Body of pancreas (tissue), 4 donors: ENCODE measurements around the gene IL25.

Experiments used
- POLR2A ChIP-seq, 3 donors: fragments of 450-650 bp; IDR thresholded peaks; one replicate each; pipeline ENCODE4 v1.6.1; 2016; ENCODE audit warnings: antibody characterized with exemption in 3 of 3, mild to moderate bottlenecking in 2 of 3
- TF ChIP-seq, protein P1 (sequence below), 7 experiments: fragments of 450-650 bp in 4 of 7; fragments of 200-600 bp in 3 of 7; sonication (generic) in 3 of 7; IDR thresholded peaks; one replicate each; pipeline ENCODE4 v1.5.1; 2016 to 2019; ENCODE audit warnings: antibody characterized with exemption in 7 of 7

DNA sequence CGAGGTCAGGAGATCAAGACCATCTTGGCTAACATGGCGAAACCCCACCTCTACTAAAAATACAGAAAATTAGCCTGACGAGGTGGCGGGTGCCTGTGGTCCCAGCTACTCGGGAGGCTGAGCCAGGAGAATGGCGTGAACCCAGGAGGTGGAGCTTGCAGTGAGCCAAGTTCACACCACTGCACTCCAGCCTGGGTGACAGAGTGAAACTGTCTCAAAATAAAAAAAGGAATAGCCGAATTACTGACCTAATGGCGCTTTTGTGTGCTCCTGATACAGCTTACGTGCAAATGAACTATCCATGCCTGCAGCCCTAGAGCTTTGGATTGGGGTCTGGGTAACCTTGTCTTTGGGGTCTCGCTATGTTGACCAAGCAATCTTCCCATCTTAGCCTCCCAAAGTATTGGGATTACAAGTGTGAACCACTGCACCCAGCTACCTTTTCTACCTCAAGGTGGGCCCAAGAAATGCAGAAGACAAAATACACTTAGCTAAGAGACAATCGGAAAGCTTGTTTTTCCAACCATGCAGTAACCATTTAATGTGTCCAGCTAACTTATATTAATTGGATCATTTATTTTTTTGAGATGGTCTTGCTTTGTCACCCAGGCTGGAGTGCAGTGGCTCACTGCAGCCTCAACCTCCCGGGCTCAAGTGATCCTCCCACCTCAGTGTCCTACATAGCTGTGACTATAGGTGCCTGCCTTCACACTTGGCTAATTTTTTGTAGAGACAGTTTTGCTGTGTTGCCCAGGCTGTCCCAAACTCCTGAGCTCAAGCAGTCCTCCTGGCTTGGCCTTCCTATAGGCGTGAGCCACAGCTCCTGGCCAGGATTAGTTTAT lies 45.9 kb upstream of the IL25 start:
- TF ChIP-seq POLR2A (IDR thresholded peaks at IDR 0.05): peak in 1 of 3 donors; percentile 11
- TF ChIP-seq, protein P1, sequence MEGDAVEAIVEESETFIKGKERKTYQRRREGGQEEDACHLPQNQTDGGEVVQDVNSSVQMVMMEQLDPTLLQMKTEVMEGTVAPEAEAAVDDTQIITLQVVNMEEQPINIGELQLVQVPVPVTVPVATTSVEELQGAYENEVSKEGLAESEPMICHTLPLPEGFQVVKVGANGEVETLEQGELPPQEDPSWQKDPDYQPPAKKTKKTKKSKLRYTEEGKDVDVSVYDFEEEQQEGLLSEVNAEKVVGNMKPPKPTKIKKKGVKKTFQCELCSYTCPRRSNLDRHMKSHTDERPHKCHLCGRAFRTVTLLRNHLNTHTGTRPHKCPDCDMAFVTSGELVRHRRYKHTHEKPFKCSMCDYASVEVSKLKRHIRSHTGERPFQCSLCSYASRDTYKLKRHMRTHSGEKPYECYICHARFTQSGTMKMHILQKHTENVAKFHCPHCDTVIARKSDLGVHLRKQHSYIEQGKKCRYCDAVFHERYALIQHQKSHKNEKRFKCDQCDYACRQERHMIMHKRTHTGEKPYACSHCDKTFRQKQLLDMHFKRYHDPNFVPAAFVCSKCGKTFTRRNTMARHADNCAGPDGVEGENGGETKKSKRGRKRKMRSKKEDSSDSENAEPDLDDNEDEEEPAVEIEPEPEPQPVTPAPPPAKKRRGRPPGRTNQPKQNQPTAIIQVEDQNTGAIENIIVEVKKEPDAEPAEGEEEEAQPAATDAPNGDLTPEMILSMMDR (IDR thresholded peaks at IDR 0.05): no peak
